HepG2 (cell line): ENCODE results near the gene SLC6A8. TPM values are rescaled to one million over a fixed set of nuclear protein-coding genes. Genes with fewer than 3 reads are reported as not detected.

Experiments used
- ARNT ChIP-seq: fragments of 450-650 bp; IDR thresholded peaks from 2 replicates; pipeline ENCODE4 v1.6.1; 2017
- CHD4 ChIP-seq: fragments of 200-600 bp; sonication (generic); IDR thresholded peaks from 2 replicates; pipeline ENCODE4 v1.7.0; 2017; ENCODE audit warnings: mild to moderate bottlenecking, low read length, borderline replicate concordance
- ETV6 ChIP-seq: sonication (generic); formaldehyde crosslinking; conservative IDR thresholded peaks from 2 replicates; pipeline ENCODE4 v1.4.0; 2020; ENCODE audit warnings: missing genetic modification reagents
- GABPB1 ChIP-seq: IDR thresholded peaks from 2 replicates; pipeline ENCODE4 v1.6.1; 2016; ENCODE audit warnings: mild to moderate bottlenecking, missing genetic modification reagents, moderate library complexity, missing compliant biosample characterization
- GTF3A ChIP-seq: sonication (generic); formaldehyde crosslinking; conservative IDR thresholded peaks from 2 replicates; pipeline ENCODE4 v1.4.0; 2020; ENCODE audit warnings: mild to moderate bottlenecking, missing genetic modification reagents
- HDAC2 ChIP-seq: sonication (generic); formaldehyde crosslinking; IDR thresholded peaks from 2 replicates; pipeline ENCODE4 v1.4.0; 2020; ENCODE audit warnings: missing genetic modification reagents
- KDM5B ChIP-seq: sonication (generic); formaldehyde crosslinking; IDR thresholded peaks from 2 replicates; pipeline ENCODE4 v1.4.0; 2020; ENCODE audit warnings: missing genetic modification reagents, mild to moderate bottlenecking, borderline replicate concordance
- KLF13 ChIP-seq: sonication (generic); formaldehyde crosslinking; IDR thresholded peaks from 2 replicates; pipeline ENCODE4 v1.4.0; 2020; ENCODE audit warnings: mild to moderate bottlenecking, missing genetic modification reagents
- MIER2 ChIP-seq: IDR thresholded peaks from 2 replicates; pipeline ENCODE4 v1.6.1; 2016; ENCODE audit warnings: missing biosample characterization, missing genetic modification reagents
- NCOA5 ChIP-seq: sonication (generic); formaldehyde crosslinking; IDR thresholded peaks from 2 replicates; pipeline ENCODE4 v1.4.0; 2020; ENCODE audit warnings: missing genetic modification reagents
- PLRG1 ChIP-seq: fragments of 450-650 bp; conservative IDR thresholded peaks from 2 replicates; pipeline ENCODE4 v1.6.1; 2016
- POLR2AphosphoS5 ChIP-seq: IDR thresholded peaks from 2 replicates; pipeline ENCODE4 v1.6.1; 2012; ENCODE audit warnings: low read depth, low read length
- SP140L ChIP-seq: sonication (generic); formaldehyde crosslinking; IDR thresholded peaks from 2 replicates; pipeline ENCODE4 v1.4.0; 2020; ENCODE audit warnings: missing genetic modification reagents, borderline replicate concordance
- STAG1 ChIP-seq: sonication (generic); formaldehyde crosslinking; IDR thresholded peaks from 2 replicates; pipeline ENCODE4 v1.4.0; 2020; ENCODE audit warnings: missing genetic modification reagents
- TMF1 ChIP-seq: sonication (generic); formaldehyde crosslinking; IDR thresholded peaks from 2 replicates; pipeline ENCODE4 v1.8.1; 2022; ENCODE audit warnings: low read depth, missing genetic modification reagents
- ZBTB20 ChIP-seq: sonication (generic); formaldehyde crosslinking; IDR thresholded peaks from 2 replicates; pipeline ENCODE4 v1.8.1; 2023; ENCODE audit warnings: missing genetic modification reagents, low read depth, mild to moderate bottlenecking, borderline replicate concordance
- ZFP36 ChIP-seq: fragments of 150-350 bp; IDR thresholded peaks from 2 replicates; pipeline ENCODE4 v1.6.1; 2018; ENCODE audit warnings: borderline replicate concordance, low read length, low read depth; ENCODE audit not compliant: partially characterized antibody
- ZNF317 ChIP-seq: sonication (generic); formaldehyde crosslinking; IDR thresholded peaks from 2 replicates; pipeline ENCODE4 v1.5.0; 2020; ENCODE audit warnings: mild to moderate bottlenecking, missing genetic modification reagents
- ZNF326 ChIP-seq: sonication (generic); formaldehyde crosslinking; IDR thresholded peaks from 2 replicates; pipeline ENCODE4 v1.4.0; 2020; ENCODE audit warnings: missing genetic modification reagents, borderline replicate concordance
- ZSCAN9 ChIP-seq: IDR thresholded peaks from 2 replicates; pipeline ENCODE4 v1.6.1; 2016; ENCODE audit warnings: borderline replicate concordance
- polyA plus RNA-seq, 8 experiments: library from polyadenylated mRNA; depleted of rRNA in 3 of 8; stranded (reverse) in 7 of 8; unstranded in 1 of 8; fragments of >200 nt; fragmentation: Illumina TruSeq in 4 of 8; extraction: Trizol in 4 of 8; gene quantifications; 2 replicates each; pipeline versions ENCODE4 v1.2.1 to v1.2.3, GENCODE V29; 2011 to 2016; ENCODE audit warnings: low read depth in 4 of 8, missing spikeins in 1 of 8, mixed read lengths in 1 of 8; ENCODE audit not compliant: insufficient read depth in 1 of 8
- total RNA-seq, 5 experiments: library from RNA; depleted of rRNA; stranded (reverse); fragments of >200 nt; fragmentation: Illumina TruSeq; extraction: Trizol; gene quantifications; 2 replicates each; pipeline ENCODE4 v1.2.3, GENCODE V29; 2016; ENCODE audit warnings: low read depth in 1 of 5
- TF ChIP-seq, protein P1 (sequence below): sonication (generic); formaldehyde crosslinking; IDR thresholded peaks from 2 replicates; pipeline ENCODE4 v1.4.0; 2020; ENCODE audit warnings: mild to moderate bottlenecking, low read depth, missing genetic modification reagents
- TF ChIP-seq, protein P2 (sequence below): sonication (generic); formaldehyde crosslinking; conservative IDR thresholded peaks from 2 replicates; pipeline ENCODE4 v1.5.0; 2020; ENCODE audit warnings: missing genetic modification reagents
- TF ChIP-seq, protein P3 (sequence below): sonication (generic); formaldehyde crosslinking; IDR thresholded peaks from 2 replicates; pipeline ENCODE4 v1.4.0; 2020; ENCODE audit warnings: missing genetic modification reagents, borderline replicate concordance
- TF ChIP-seq, protein P4 (sequence below): sonication (generic); formaldehyde crosslinking; IDR thresholded peaks from 2 replicates; pipeline ENCODE4 v1.5.1; 2020; ENCODE audit warnings: mild to moderate bottlenecking, moderate library complexity, missing genetic modification reagents

The SLC6A8 gene
- total and polyA plus RNA-seq, 2 of the 13 experiments (the other 11 are each of a cell fraction or from before 2014, with no cell fraction given), result 13.9 to 176 TPM

DNA sequence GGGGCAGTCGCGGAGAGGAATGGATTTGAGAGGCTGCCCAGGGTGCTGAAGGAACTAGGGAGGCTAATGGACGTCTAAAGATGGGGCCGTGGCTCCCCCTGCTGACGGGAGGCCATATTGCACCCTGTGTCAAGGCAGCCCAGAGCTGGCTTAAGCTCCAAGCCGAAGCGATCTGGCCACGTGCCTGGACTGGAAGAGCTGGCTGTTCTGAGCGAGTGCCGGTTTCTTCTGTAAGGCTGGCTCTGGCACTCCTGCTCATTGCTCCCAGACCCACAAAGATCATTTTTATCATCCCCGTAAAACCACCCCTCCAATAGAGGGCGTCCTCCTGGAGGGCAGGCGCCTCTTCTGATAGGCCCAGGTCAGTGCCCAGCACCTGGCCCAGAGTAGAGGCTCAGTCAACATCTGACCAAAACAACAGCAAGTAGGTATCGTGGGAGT lies 19.8 kb upstream of the SLC6A8 start (continued):
- TF ChIP-seq, protein P1, sequence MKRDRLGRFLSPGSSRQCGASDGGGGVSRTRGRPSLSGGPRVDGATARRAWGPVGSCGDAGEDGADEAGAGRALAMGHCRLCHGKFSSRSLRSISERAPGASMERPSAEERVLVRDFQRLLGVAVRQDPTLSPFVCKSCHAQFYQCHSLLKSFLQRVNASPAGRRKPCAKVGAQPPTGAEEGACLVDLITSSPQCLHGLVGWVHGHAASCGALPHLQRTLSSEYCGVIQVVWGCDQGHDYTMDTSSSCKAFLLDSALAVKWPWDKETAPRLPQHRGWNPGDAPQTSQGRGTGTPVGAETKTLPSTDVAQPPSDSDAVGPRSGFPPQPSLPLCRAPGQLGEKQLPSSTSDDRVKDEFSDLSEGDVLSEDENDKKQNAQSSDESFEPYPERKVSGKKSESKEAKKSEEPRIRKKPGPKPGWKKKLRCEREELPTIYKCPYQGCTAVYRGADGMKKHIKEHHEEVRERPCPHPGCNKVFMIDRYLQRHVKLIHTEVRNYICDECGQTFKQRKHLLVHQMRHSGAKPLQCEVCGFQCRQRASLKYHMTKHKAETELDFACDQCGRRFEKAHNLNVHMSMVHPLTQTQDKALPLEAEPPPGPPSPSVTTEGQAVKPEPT, result no peak
- TF ChIP-seq KLF13 (no peak), POLR2AphosphoS5 (no peak), GTF3A (CRISPR knock-in tag) (no peak), SP140L (CRISPR knock-in tag) (no peak), CHD4 (no peak), ZNF317 (CRISPR knock-in tag) (no peak), MIER2 (CRISPR knock-in tag) (no peak), PLRG1 (no peak), KDM5B (CRISPR knock-in tag) (0 out of 2 replicates have a peak, but pooled peaks have one; percentile 40), HDAC2 (CRISPR knock-in tag) (no peak), GABPB1 (CRISPR knock-in tag) (peak; percentile 25; the same call in 1 of the 2 replicates), STAG1 (CRISPR knock-in tag) (peak; percentile 95), ZNF326 (CRISPR knock-in tag) (no peak), TMF1 (CRISPR knock-in tag) (no peak), ARNT (no peak), ETV6 (no peak), NCOA5 (no peak), ZBTB20 (CRISPR knock-in tag) (no peak), ZFP36 (no peak), ZSCAN9 (CRISPR knock-in tag) (no peak)
- TF ChIP-seq, protein P2, sequence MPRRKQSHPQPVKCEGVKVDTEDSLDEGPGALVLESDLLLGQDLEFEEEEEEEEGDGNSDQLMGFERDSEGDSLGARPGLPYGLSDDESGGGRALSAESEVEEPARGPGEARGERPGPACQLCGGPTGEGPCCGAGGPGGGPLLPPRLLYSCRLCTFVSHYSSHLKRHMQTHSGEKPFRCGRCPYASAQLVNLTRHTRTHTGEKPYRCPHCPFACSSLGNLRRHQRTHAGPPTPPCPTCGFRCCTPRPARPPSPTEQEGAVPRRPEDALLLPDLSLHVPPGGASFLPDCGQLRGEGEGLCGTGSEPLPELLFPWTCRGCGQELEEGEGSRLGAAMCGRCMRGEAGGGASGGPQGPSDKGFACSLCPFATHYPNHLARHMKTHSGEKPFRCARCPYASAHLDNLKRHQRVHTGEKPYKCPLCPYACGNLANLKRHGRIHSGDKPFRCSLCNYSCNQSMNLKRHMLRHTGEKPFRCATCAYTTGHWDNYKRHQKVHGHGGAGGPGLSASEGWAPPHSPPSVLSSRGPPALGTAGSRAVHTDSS (CRISPR knock-in tag), result no peak
- TF ChIP-seq, protein P3, sequence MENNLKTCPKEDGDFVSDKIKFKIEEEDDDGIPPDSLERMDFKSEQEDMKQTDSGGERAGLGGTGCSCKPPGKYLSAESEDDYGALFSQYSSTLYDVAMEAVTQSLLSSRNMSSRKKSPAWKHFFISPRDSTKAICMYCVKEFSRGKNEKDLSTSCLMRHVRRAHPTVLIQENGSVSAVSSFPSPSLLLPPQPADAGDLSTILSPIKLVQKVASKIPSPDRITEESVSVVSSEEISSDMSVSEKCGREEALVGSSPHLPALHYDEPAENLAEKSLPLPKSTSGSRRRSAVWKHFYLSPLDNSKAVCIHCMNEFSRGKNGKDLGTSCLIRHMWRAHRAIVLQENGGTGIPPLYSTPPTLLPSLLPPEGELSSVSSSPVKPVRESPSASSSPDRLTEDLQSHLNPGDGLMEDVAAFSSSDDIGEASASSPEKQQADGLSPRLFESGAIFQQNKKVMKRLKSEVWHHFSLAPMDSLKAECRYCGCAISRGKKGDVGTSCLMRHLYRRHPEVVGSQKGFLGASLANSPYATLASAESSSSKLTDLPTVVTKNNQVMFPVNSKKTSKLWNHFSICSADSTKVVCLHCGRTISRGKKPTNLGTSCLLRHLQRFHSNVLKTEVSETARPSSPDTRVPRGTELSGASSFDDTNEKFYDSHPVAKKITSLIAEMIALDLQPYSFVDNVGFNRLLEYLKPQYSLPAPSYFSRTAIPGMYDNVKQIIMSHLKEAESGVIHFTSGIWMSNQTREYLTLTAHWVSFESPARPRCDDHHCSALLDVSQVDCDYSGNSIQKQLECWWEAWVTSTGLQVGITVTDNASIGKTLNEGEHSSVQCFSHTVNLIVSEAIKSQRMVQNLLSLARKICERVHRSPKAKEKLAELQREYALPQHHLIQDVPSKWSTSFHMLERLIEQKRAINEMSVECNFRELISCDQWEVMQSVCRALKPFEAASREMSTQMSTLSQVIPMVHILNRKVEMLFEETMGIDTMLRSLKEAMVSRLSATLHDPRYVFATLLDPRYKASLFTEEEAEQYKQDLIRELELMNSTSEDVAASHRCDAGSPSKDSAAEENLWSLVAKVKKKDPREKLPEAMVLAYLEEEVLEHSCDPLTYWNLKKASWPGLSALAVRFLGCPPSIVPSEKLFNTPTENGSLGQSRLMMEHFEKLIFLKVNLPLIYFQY (CRISPR knock-in tag), result no peak
- TF ChIP-seq, protein P4, sequence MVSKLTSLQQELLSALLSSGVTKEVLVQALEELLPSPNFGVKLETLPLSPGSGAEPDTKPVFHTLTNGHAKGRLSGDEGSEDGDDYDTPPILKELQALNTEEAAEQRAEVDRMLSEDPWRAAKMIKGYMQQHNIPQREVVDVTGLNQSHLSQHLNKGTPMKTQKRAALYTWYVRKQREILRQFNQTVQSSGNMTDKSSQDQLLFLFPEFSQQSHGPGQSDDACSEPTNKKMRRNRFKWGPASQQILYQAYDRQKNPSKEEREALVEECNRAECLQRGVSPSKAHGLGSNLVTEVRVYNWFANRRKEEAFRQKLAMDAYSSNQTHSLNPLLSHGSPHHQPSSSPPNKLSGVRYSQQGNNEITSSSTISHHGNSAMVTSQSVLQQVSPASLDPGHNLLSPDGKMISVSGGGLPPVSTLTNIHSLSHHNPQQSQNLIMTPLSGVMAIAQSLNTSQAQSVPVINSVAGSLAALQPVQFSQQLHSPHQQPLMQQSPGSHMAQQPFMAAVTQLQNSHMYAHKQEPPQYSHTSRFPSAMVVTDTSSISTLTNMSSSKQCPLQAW (CRISPR knock-in tag), result no peak
